MM.1S (cell line): Measurements from ENCODE around the gene MSX2.

Source experiments
- DNase-seq: peaks from one replicate; pipeline ENCODE4 v3.0.0-alpha.2; 2015
- H2AFZ ChIP-seq: fragments of 300-600 bp; sonication (generic); 2 replicates; pipeline ENCODE4 v1.6.0; 2016; ENCODE audit warnings: antibody characterized with exemption, low read length
- H3F3A ChIP-seq: fragments of 300-600 bp; sonication (generic); 2 replicates; pipeline ENCODE4 v1.6.1; 2016; ENCODE audit warnings: mild to moderate bottlenecking, antibody characterized with exemption, low read length, moderate library complexity, mixed read lengths; ENCODE audit not compliant: insufficient read depth
- H3K27ac ChIP-seq: fragments of 300-600 bp; sonication (generic); 2 replicates; pipeline ENCODE4 v1.5.1; 2016; ENCODE audit warnings: mild to moderate bottlenecking, low read length
- H3K27me3 ChIP-seq: fragments of 300-600 bp; sonication (generic); replicated peaks from 2 replicates; pipeline ENCODE4 v1.6.0; 2016; ENCODE audit warnings: low read length; ENCODE audit not compliant: insufficient read depth
- H3K36me3 ChIP-seq: fragments of 300-600 bp; sonication (generic); replicated peaks from 2 replicates; pipeline ENCODE4 v1.6.1; 2016; ENCODE audit warnings: mild to moderate bottlenecking, low read length, mixed read lengths; ENCODE audit not compliant: insufficient read depth
- H3K4me1 ChIP-seq: fragments of 300-600 bp; sonication (generic); 2 replicates; pipeline ENCODE4 v1.6.1; 2016; ENCODE audit warnings: low read length, mixed read lengths
- H3K4me2 ChIP-seq: fragments of 300-600 bp; sonication (generic); 2 replicates; pipeline ENCODE4 v1.6.0; 2016; ENCODE audit warnings: low read depth, low read length
- H3K4me3 ChIP-seq: fragments of 300-600 bp; sonication (generic); 2 replicates; pipeline ENCODE4 v1.5.1; 2016; ENCODE audit warnings: low read length, mixed read lengths
- H3K79me2 ChIP-seq: fragments of 300-600 bp; sonication (generic); 2 replicates; pipeline ENCODE4 v1.6.1; 2016; ENCODE audit warnings: mixed run types, low read length, mixed read lengths
- H3K9ac ChIP-seq: fragments of 300-600 bp; sonication (generic); 2 replicates; pipeline ENCODE4 v1.6.1; 2016; ENCODE audit warnings: low read length, mixed read lengths
- H3K9me2 ChIP-seq: fragments of 300-600 bp; sonication (generic); replicated peaks from 2 replicates; pipeline ENCODE4 v1.6.1; 2016; ENCODE audit warnings: mild to moderate bottlenecking, low read length, mixed read lengths; ENCODE audit not compliant: insufficient read depth
- H3K9me3 ChIP-seq: fragments of 300-600 bp; sonication (generic); replicated peaks from 2 replicates; pipeline ENCODE4 v1.6.1; 2016; ENCODE audit warnings: mild to moderate bottlenecking, low read length, mixed read lengths; ENCODE audit not compliant: insufficient read depth
- H4K20me1 ChIP-seq: fragments of 300-600 bp; sonication (generic); 2 replicates; pipeline ENCODE4 v1.6.1; 2016; ENCODE audit warnings: mild to moderate bottlenecking, low read length, moderate library complexity, mixed read lengths; ENCODE audit not compliant: insufficient read depth
- EZH2 ChIP-seq: fragments of 300-600 bp; sonication (generic); optimal IDR thresholded peaks from 2 replicates; pipeline ENCODE3; 2017; ENCODE audit warnings: low read depth, mild to moderate bottlenecking, antibody characterized with exemption, low read length, mixed read lengths
- EZH2phosphoT487 ChIP-seq: fragments of 300-600 bp; sonication (generic); IDR thresholded peaks from 2 replicates; pipeline ENCODE4 v1.6.1; 2018; ENCODE audit warnings: antibody characterized with exemption, low read length
- TF ChIP-seq, protein P1 (sequence below): fragments of 300-600 bp; sonication (generic); IDR thresholded peaks from 2 replicates; pipeline ENCODE4 v1.5.1; 2016; ENCODE audit warnings: antibody characterized with exemption, low read length, mixed read lengths

Gene MSX2

DNA sequence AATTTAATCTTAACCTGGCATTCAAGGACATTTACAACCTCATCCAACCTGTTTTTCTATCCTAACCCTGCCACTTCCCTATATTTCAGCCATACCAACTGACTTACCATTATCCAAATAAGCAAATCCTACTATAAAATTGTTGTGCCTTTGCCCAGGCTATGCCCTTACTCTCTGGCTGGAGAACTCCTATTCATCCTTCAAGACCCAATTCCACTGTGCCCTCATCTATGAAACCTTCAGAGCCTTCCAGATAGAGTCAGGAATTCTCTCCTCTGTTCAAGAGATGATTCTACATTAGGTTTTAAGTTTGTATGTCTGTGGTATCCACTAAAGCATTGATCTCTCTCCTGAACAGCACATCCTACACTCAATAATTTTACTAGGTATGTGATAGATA, 46.3 kb upstream of the MSX2 start:
- Histone ChIP-seq H3K9me3 (no peaks in the 10 kb centered on the region), H4K20me1 (no peaks in the 10 kb centered on the region), H3K79me2 (no peaks in the 10 kb centered on the region), H3K9me2 (no peaks in the 10 kb centered on the region), H3F3A (no peaks in the 10 kb centered on the region), H3K4me1 (no peaks in the 10 kb centered on the region), H3K9ac (no peak overlapping the region), H3K27me3 (no peaks in the 10 kb centered on the region), H3K36me3 (no peaks in the 10 kb centered on the region), H3K4me3 (no peak overlapping the region), H3K27ac (no peak overlapping the region), H2AFZ (no peak overlapping the region), H3K4me2 (no peak overlapping the region)
- no peak for DNase-seq
- TF ChIP-seq EZH2phosphoT487 (no peak), EZH2 (no peak)
- TF ChIP-seq, protein P1, sequence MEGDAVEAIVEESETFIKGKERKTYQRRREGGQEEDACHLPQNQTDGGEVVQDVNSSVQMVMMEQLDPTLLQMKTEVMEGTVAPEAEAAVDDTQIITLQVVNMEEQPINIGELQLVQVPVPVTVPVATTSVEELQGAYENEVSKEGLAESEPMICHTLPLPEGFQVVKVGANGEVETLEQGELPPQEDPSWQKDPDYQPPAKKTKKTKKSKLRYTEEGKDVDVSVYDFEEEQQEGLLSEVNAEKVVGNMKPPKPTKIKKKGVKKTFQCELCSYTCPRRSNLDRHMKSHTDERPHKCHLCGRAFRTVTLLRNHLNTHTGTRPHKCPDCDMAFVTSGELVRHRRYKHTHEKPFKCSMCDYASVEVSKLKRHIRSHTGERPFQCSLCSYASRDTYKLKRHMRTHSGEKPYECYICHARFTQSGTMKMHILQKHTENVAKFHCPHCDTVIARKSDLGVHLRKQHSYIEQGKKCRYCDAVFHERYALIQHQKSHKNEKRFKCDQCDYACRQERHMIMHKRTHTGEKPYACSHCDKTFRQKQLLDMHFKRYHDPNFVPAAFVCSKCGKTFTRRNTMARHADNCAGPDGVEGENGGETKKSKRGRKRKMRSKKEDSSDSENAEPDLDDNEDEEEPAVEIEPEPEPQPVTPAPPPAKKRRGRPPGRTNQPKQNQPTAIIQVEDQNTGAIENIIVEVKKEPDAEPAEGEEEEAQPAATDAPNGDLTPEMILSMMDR, result no peak

DNA sequence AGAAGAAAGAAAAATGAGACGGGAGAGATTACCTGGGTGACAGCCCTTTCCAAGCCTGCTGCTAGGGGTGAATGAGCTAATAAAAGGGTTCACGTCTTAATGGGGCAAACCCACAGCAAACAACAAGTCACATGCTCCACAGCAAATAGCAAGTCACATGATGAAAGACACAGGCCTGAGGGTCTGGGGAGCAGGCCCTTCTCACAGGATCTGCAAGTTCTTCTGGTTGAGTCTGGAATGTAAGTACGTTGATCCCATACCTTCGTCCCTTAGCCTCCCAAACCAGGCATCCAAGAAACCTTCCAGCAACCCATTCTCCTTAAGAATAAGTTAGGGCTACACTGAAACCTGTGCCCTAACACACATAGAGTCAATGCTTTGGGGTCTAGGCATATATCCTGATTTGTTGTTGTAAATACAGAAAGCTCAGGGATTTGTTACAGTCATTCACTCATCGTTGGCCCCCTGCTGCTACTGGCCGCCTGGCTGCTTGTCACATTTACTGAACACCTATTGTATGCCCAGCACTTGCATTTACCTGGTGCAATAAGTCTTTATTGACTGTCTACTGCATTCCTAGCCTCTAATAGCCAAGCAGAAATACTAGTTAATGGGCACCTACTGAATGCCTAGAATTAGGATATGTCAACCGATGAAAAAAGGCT, 43.3 kb upstream of the MSX2 start:
- TF ChIP-seq EZH2phosphoT487 (no peak), EZH2 (no peak)
- TF ChIP-seq, protein P1, result no peak
- Histone ChIP-seq H3K4me3 (no peak overlapping the region), H3K36me3 (no peaks in the 10 kb centered on the region), H3K4me2 (no peak overlapping the region), H3K9ac (no peak overlapping the region), H3K9me2 (no peaks in the 10 kb centered on the region), H3K79me2 (no peaks in the 10 kb centered on the region), H3F3A (no peaks in the 10 kb centered on the region), H3K4me1 (no peaks in the 10 kb centered on the region), H3K27me3 (no peaks in the 10 kb centered on the region), H3K9me3 (no peaks in the 10 kb centered on the region), H3K27ac (no peak overlapping the region), H2AFZ (no peak overlapping the region), H4K20me1 (no peaks in the 10 kb centered on the region)
- DNase-seq, result no peak

DNA sequence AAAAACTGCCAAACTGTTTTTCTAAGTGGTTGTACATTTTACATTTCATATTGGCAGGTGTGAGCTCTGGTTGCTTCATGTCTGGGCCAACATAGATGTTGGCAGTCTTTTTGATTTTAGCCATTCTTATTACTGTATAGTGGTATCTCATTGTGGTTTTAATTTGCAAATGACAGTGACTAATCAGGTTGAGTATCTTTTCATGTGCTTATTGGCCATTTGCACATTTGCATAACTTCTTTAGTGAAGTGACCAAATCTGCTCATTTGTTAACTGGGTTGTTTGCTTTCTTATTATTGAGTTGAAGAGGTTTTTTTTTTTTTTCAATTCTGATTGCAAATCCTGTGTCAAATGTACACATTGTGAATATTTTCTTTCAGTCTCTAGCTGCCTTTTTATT, 36.9 kb upstream of the MSX2 start:
- Histone ChIP-seq H3K4me2 (no peak overlapping the region), H3K79me2 (no peaks in the 10 kb centered on the region), H3K9ac (no peak overlapping the region), H3K4me1 (no peaks in the 10 kb centered on the region), H3K27me3 (no peaks in the 10 kb centered on the region), H2AFZ (no peak overlapping the region), H3K9me3 (no peaks in the 10 kb centered on the region), H3K4me3 (no peak overlapping the region), H3K9me2 (no peaks in the 10 kb centered on the region), H3K36me3 (no peaks in the 10 kb centered on the region), H3K27ac (no peak overlapping the region), H3F3A (no peaks in the 10 kb centered on the region), H4K20me1 (no peaks in the 10 kb centered on the region)
- DNase-seq, result no peak
- TF ChIP-seq, protein P1, result no peak
- TF ChIP-seq EZH2phosphoT487 (no peak), EZH2 (no peak)
